ENCODE measurements around the gene CYFIP1.

CYFIP1 gene

GRCh38 chr15:22870865-22871264 is 109.3 kb downstream of the CYFIP1 start:
- H3K9ac ChIP-seq (ENCODE audit: low read length), result no peak overlapping the region
- peaks cover 58% of the 10 kb centered on the region for H3K36me3 ChIP-seq (replicated peaks; ENCODE audit: low read depth, low read length)
- no peaks in the 10 kb centered on the region for H3K4me1 ChIP-seq (ENCODE audit: low read length)
- no peak overlapping the region for H3K4me3 ChIP-seq (ENCODE audit: low read length)
- no peak overlapping the region for H3K4me2 ChIP-seq (ENCODE audit: low read length)
- H3K27me3 ChIP-seq (ENCODE audit: low read depth, low read length), result no peaks in the 10 kb centered on the region
- H2AFZ ChIP-seq (ENCODE audit: low read depth, low read length), result no peak overlapping the region
- H3K27ac ChIP-seq (ENCODE audit: low read length), result no peak overlapping the region
- 0 out of 2 replicates have a peak, but pooled peaks cover under 1% of the 10 kb centered on the region for H3K79me2 ChIP-seq (ENCODE audit: low read length)
- peaks cover 6% of the 10 kb centered on the region for H4K20me1 ChIP-seq (ENCODE audit: insufficient read depth, low read length)
- H3K9me3 ChIP-seq (ENCODE audit: insufficient read depth, low read length), result no peaks in the 10 kb centered on the region
- TF ChIP-seq CTCF (IDR thresholded peaks at IDR 0.05; ENCODE audit: low read depth, low read length), result no peak
- no peak for TF ChIP-seq EZH2phosphoT487 (IDR thresholded peaks at IDR 0.05; ENCODE audit: low read depth)

- Histone ChIP-seq H3K9me3 (ENCODE audit: insufficient read depth, low read length) (no peaks in the 10 kb centered on the region), H3K4me1 (ENCODE audit: low read length) (no peaks in the 10 kb centered on the region), H3K36me3 (replicated peaks; ENCODE audit: low read depth, low read length) (peaks cover 64% of the 10 kb centered on the region), H3K27me3 (ENCODE audit: low read depth, low read length) (no peaks in the 10 kb centered on the region), H3K4me2 (ENCODE audit: low read length) (no peak overlapping the region), H2AFZ (ENCODE audit: low read depth, low read length) (no peak overlapping the region), H3K4me3 (ENCODE audit: low read length) (no peak overlapping the region), H3K9ac (ENCODE audit: low read length) (no peak overlapping the region), H4K20me1 (ENCODE audit: insufficient read depth, low read length) (peaks cover 12% of the 10 kb centered on the region), H3K79me2 (ENCODE audit: low read length) (0 out of 2 replicates have a peak, but pooled peaks cover 7% of the 10 kb centered on the region), H3K27ac (ENCODE audit: low read length) (no peak overlapping the region)
- TF ChIP-seq CTCF (IDR thresholded peaks at IDR 0.05; ENCODE audit: low read depth, low read length) (no peak), EZH2phosphoT487 (IDR thresholded peaks at IDR 0.05; ENCODE audit: low read depth) (no peak)
Observed at GRCh38 chr15:22869856-22870255, 110.3 kb downstream of the CYFIP1 start.

GRCh38 chr15:22868928-22869327 is 111.2 kb downstream of the CYFIP1 start:
- Histone ChIP-seq H3K27ac (ENCODE audit: low read length) (no peak overlapping the region), H3K27me3 (ENCODE audit: low read depth, low read length) (no peaks in the 10 kb centered on the region), H3K4me3 (ENCODE audit: low read length) (no peak overlapping the region), H3K9me3 (ENCODE audit: insufficient read depth, low read length) (no peaks in the 10 kb centered on the region), H3K79me2 (ENCODE audit: low read length) (peaks cover 17% of the 10 kb centered on the region), H3K36me3 (replicated peaks; ENCODE audit: low read depth, low read length) (peaks cover 70% of the 10 kb centered on the region), H3K9ac (ENCODE audit: low read length) (no peak overlapping the region), H3K4me2 (ENCODE audit: low read length) (no peak overlapping the region), H2AFZ (ENCODE audit: low read depth, low read length) (no peak overlapping the region), H3K4me1 (ENCODE audit: low read length) (no peaks in the 10 kb centered on the region), H4K20me1 (ENCODE audit: insufficient read depth, low read length) (peaks cover 17% of the 10 kb centered on the region)
- no peak for TF ChIP-seq CTCF (IDR thresholded peaks at IDR 0.05; ENCODE audit: low read depth, low read length)

- H3K9ac ChIP-seq (ENCODE audit: low read length), result no peak overlapping the region
Observed at GRCh38 chr15:22868495-22868894, 111.7 kb downstream of the CYFIP1 start.

More at GRCh38 chr15:22868495-22868894, 111.7 kb downstream of the CYFIP1 start:
- peaks cover 21% of the 10 kb centered on the region for H4K20me1 ChIP-seq (ENCODE audit: insufficient read depth, low read length)
- peaks cover 21% of the 10 kb centered on the region for H3K79me2 ChIP-seq (ENCODE audit: low read length)
- H3K9me3 ChIP-seq (ENCODE audit: insufficient read depth, low read length), result no peaks in the 10 kb centered on the region
- H2AFZ ChIP-seq (ENCODE audit: low read depth, low read length), result no peak overlapping the region
- no peaks in the 10 kb centered on the region for H3K4me1 ChIP-seq (ENCODE audit: low read length)
- no peak overlapping the region for H3K4me2 ChIP-seq (ENCODE audit: low read length)
- H3K36me3 ChIP-seq (replicated peaks; ENCODE audit: low read depth, low read length), result peaks cover 74% of the 10 kb centered on the region
- H3K27ac ChIP-seq (ENCODE audit: low read length), result no peak overlapping the region
- H3K27me3 ChIP-seq (ENCODE audit: low read depth, low read length), result no peaks in the 10 kb centered on the region
- no peak overlapping the region for H3K4me3 ChIP-seq (ENCODE audit: low read length)
- TF ChIP-seq CTCF (IDR thresholded peaks at IDR 0.05; ENCODE audit: low read depth, low read length), result no peak
- TF ChIP-seq EZH2phosphoT487 (IDR thresholded peaks at IDR 0.05; ENCODE audit: low read depth), result no peak
